Neural progenitor cell (in vitro differentiated cells): ENCODE measurements around the gene GNAI2.

Experiments used
- CTCF ChIP-seq: fragments of 200-600 bp; sonication (generic); IDR thresholded peaks from 2 replicates; pipeline ENCODE4 v1.5.1; 2017; ENCODE audit warnings: antibody characterized with exemption, mild to moderate bottlenecking
- EZH2 ChIP-seq: fragments of 200-600 bp; sonication (generic); IDR thresholded peaks from 2 replicates; pipeline ENCODE4 v1.6.1; 2017; ENCODE audit warnings: antibody characterized with exemption, mild to moderate bottlenecking, moderate library complexity

GRCh38 chr3:50210176-50210509 lies 25.9 kb upstream of the GNAI2 start:
- no peak for TF ChIP-seq EZH2
- no peak for TF ChIP-seq CTCF
